HG02943 (cell line): ENCODE measurements around the gene RNF182.
"Not testable (repeated sequence)": the region's sequence is repeated elsewhere in the genome, so short reads cannot be mapped to it uniquely, and the experiment has no call there.

Experiments
- ATAC-seq: cut with Tn5 transposase; IDR thresholded peaks from one replicate; pipeline ENCODE4 v1.9.1; 2021; ENCODE audit warnings: mild to moderate bottlenecking, low read depth, moderate library complexity; ENCODE audit not compliant: unreplicated experiment

RNF182 gene

GRCh38 chr6:13992417-13993055 lies 67.8 kb downstream of the RNF182 start:
- ATAC-seq, result no peak

- no peak for ATAC-seq
Observed at GRCh38 chr6:13993416-13993815, 68.7 kb downstream of the RNF182 start.

GRCh38 chr6:13998356-13998755 lies 73.6 kb downstream of the RNF182 start:
- ATAC-seq, result no peak

DNA sequence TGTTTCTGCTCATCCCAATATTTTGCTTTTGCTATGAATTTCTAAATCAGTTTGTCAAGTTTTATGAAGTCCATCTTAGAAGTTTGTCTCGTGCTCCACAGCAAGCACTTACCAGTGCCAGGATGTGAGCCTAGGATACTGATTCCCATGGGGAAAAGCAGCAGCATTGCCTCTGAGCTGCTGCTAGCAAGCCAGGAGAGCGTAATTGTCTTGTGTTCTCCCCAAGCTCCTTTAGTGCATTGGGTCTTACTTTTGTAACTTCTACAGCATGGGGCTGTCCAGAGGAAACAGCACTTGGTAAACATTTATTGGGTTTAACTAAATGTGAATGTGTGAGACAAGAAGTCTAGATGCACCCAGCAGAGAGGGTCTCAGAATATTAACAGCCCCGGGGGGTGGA lies 76.1 kb downstream of the RNF182 start:
- no peak for ATAC-seq

- no peak for ATAC-seq
Observed at GRCh38 chr6:14001329-14002012, 76.7 kb downstream of the RNF182 start.

DNA sequence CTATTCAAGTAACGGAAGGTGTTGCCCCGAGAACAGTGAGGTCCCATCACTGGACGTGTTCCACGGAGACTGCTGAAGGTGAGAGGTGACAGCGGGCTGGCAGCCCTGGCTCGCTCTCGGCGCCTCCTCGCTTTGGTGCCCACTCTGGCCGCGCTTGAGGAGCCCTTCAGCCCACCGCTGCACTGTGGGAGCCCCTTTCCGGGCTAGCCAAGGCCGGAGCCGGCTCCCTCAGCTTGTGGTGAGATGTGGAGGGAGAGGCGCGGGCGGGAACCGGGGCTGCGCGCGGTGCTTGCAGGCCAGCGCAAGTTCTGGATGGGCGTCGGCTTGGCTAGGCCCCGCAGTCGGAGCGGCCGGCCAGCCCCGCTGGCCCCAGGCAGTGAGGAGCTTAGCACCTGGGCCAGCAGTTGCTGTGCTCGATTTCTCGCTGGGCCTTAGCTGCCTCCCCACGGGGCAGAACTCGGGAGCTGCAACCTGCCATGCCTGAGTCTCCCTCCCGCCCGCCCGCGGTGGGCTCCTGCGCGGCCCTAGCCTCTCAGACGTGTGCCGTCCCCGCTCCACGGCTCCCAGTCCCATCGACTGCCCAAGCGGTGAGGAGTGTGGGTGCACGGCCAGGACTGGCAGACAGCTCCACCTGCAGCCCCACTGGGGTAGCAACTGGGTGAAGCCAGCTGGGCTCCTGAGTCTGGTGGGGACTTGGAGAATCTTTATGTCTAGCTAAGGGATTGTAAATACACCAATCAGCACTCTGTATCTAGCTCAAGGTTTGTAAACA lies 77.6 kb downstream of the RNF182 start:
- no peak for ATAC-seq

- ATAC-seq, result no peak
Observed at GRCh38 chr6:14004258-14004657, 79.5 kb downstream of the RNF182 start.

- no peak for ATAC-seq
Observed at GRCh38 chr6:14008809-14009208, 84.1 kb downstream of the RNF182 start.

GRCh38 chr6:14009431-14009830 lies 84.7 kb downstream of the RNF182 start:
- no peak for ATAC-seq

GRCh38 chr6:14010275-14010674 lies 85.5 kb downstream of the RNF182 start:
- no peak for ATAC-seq

DNA sequence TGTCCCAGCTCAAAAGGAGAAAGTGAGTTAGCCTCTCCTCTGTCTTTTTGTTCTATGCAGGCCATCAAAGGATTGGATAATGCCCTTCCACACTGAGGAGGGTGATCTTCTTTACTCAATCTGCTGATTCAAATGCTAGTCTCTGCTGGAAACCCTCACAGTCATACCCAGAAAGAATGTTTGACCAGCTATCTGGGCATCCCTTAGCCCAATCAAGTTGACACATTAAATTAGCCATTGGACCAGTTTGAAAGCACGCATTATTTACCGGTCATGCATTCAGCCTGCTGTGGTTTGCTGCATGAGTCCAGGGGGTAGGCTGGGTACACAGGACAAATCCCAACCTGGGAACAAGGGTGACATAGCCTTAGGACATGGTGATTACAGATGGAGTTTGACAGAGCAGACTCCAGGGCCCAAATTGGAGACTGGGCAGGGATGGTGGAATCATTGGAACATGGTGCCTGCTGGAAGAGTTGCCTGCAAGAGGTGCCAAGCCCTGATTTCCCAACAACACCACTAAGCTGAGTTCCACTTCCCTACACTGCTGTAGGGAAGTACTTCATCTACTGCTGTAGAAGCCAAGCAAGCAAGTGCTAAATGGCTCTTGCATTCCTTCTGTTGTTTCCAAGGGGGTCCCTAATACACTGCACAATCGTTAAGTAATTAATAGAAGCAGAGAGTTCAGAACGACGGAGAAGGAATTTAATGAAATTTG lies 87.7 kb downstream of the RNF182 start:
- no peak for ATAC-seq

- no peak for ATAC-seq
Observed at GRCh38 chr6:14015964-14016363, 91.2 kb downstream of the RNF182 start.

DNA sequence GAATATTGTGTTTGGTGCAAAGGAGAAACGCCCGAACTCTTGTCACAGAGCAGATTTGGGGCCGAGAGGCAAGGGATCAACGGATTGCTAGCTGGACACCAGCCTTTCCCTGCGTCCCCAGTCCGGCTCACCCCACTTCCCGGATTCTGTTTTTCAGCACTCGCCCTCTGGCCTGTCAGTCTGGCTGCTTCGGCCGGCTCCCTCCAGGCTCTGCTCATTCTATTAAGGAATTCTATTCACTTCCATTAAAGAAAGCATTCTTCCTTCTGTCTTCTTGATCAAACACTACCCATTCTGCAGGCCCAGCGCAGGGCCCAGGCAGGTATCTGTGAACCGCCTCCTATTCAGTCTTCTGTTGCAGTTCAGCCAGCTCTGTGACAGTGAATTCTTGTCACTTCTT lies 91.7 kb downstream of the RNF182 start:
- no peak for ATAC-seq

DNA sequence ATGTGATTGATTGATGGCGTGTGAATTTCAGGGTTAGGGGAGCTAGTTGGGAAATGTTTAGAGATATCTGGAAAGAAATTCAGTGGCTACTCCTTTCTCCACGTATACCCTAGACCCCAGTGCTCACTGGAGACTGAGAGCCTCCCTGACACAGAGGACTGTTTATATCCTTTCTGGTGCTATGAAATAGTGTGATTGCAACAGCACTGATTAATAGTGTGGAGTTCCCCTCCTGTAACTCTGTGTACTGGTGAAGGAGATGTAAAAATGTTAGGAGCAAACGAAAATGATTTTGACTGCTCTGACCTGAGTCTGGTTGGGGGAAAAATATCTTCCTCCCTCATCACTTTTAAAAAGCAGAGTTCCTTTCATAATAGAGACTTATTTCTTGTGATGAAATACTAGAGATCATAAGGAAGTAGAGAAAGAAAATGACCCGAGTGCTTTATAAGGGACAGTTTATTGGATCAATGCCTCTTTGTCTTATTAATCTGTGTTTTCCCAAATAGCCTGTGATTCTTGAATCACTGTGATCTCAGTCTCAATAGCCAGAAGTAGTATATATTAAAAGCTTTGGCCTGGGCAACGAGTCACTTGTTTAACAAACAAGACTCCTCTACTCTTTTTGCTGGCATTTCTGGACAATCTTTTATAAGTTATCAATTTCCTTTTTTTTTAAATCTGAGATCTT lies 92.3 kb downstream of the RNF182 start:
- no peak for ATAC-seq

DNA sequence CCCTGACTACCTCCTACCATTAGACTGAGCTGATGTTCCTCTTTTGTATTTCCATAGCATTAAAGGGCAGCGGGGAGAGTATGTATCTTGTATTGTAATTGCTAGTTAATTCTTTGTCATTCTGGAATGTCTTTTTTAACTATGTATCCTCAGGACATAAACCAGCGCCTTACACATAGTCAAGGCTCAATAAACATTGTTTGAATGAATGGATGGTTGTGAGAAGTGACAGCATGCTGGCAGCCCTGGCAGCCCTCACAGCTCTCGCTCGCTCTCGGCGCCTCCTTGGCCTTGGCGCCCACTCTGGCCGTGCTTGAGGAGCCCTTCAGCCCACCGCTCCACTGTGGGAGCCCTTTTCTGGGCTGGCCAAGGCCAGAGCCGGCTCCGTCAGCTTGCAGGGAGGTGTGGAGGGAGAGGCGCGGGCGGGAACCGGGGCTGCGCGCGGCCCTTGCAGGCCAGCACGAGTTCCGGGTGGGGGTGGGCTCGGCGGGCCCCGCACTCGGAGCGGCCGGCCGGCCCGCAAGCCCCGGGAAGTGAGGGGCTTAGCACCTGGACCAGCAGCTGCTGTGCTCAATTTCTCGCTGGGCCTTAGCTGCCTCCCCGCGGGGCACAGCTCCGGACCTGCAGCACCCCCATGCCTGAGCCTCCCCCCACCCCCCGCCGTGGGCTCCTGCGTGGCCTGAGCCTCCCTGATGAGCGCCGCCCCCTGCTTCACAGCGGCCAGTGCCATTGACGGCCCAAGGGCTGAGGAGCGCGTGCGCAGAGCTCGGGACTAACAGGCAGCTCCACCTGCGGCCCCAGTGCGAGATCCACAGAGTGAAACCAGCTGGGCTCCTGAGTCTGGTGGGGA lies 93.1 kb downstream of the RNF182 start:
- no peak for ATAC-seq

GRCh38 chr6:14018559-14018958 lies 93.8 kb downstream of the RNF182 start:
- not testable (repeated sequence) for ATAC-seq

DNA sequence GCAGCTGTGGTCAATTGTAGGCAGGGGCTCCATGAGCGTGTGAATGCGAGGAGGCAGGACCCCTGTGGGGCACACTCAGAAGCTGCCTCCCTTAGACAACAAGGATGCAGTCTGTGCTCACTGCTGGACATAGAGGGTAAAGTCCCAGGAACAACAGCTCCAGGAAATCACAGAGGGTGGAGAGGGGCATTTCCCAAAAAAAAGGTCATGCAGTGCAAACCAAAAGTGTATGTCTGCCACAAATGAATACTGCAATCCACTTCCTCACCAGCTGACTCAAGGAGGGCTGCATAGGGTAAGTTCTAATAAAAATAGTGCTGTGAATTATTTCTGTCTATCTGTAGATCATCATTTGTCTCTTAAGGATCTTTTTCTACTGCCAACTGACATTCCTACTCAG lies 95.8 kb downstream of the RNF182 start:
- no peak for ATAC-seq

DNA sequence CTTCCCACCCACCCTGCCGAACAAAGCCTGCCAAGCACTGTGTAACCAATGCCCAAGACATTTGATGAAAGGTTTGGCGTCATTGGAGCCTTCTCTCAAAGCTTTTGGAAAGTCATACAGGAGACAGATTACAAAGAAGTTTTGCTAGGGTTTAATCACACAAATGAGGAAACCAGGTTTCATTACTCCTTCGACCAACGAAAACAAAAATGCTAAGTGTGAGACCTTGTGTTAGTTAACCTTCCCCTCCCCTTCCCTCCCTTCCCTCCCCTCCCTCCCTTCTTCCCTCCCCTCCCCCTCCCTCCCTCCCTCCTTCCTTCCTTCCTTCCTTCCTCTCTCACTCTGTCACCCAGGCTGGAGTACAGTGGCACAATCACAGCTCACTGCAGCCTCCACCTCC lies 96.7 kb downstream of the RNF182 start:
- ATAC-seq, result no peak

- ATAC-seq, result no peak
Observed at GRCh38 chr6:14022673-14023072, 97.9 kb downstream of the RNF182 start.

GRCh38 chr6:14023855-14024254 lies 99.1 kb downstream of the RNF182 start:
- ATAC-seq, result no peak
